BE2C (cell line): ENCODE measurements around the gene CFAP53.

Source experiments
- DNase-seq: peaks from one replicate; pipeline ENCODE4 v3.0.0-alpha.2; 2020
- H3K27me3 ChIP-seq: fragments of 250-450 bp; sonication (Bioruptor Pico); 2 replicates; pipeline ENCODE4 v1.5.1; 2020; ENCODE audit warnings: mild to moderate bottlenecking
- H3K36me3 ChIP-seq: fragments of 250-450 bp; sonication (Bioruptor Pico); 2 replicates; pipeline ENCODE4 v1.5.1; 2020; ENCODE audit warnings: mild to moderate bottlenecking
- H3K4me1 ChIP-seq: fragments of 250-450 bp; sonication (Bioruptor Pico); 2 replicates; pipeline ENCODE4 v1.5.1; 2020
- H3K4me3 ChIP-seq: 2 replicates; pipeline ENCODE4 v1.5.1; 2011; ENCODE audit warnings: low read depth, low read length
- H3K9me3 ChIP-seq: fragments of 250-450 bp; sonication (Bioruptor Pico); 2 replicates; pipeline ENCODE4 v1.5.1; 2020
- CTCF ChIP-seq: IDR thresholded peaks from 2 replicates; pipeline ENCODE4 v1.5.1; 2012; ENCODE audit warnings: mild to moderate bottlenecking, low read depth, low read length

The CFAP53 gene

GRCh38 chr18:50193796-50194630, 72.3 kb downstream of the CFAP53 start:
- H3K9me3 ChIP-seq, result no peaks in the 10 kb centered on the region
- H3K27me3 ChIP-seq, result peaks cover 32% of the 10 kb centered on the region
- H3K36me3 ChIP-seq, result no peaks in the 10 kb centered on the region
- no peak overlapping the region for H3K4me3 ChIP-seq
- TF ChIP-seq CTCF, result no peak
- H3K4me1 ChIP-seq, result no peaks in the 10 kb centered on the region
- DNase-seq, result no peak

GRCh38 chr18:50192995-50193795, 73.1 kb downstream of the CFAP53 start:
- Histone ChIP-seq H3K27me3 (peaks cover 32% of the 10 kb centered on the region), H3K9me3 (no peaks in the 10 kb centered on the region), H3K4me1 (no peaks in the 10 kb centered on the region), H3K4me3 (no peak overlapping the region), H3K36me3 (no peaks in the 10 kb centered on the region)
- DNase-seq, result no peak
- TF ChIP-seq CTCF, result no peak

- Histone ChIP-seq H3K27me3 (peaks cover 28% of the 10 kb centered on the region), H3K4me1 (no peaks in the 10 kb centered on the region), H3K36me3 (no peaks in the 10 kb centered on the region), H3K9me3 (no peaks in the 10 kb centered on the region), H3K4me3 (no peak overlapping the region)
- TF ChIP-seq CTCF, result no peak
- DNase-seq, result no peak
These were observed 75.4 kb downstream of the CFAP53 start for GRCh38 chr18:50190926-50191325.

GRCh38 chr18:50190236-50190635, 76.1 kb downstream of the CFAP53 start:
- TF ChIP-seq CTCF, result no peak
- Histone ChIP-seq H3K9me3 (no peaks in the 10 kb centered on the region), H3K4me3 (no peak overlapping the region), H3K4me1 (no peaks in the 10 kb centered on the region), H3K36me3 (no peaks in the 10 kb centered on the region), H3K27me3 (peaks cover 23% of the 10 kb centered on the region)
- no peak for DNase-seq

GRCh38 chr18:50189160-50189559, 77.1 kb downstream of the CFAP53 start:
- Histone ChIP-seq H3K9me3 (no peaks in the 10 kb centered on the region), H3K27me3 (peaks cover 12% of the 10 kb centered on the region), H3K4me1 (no peaks in the 10 kb centered on the region), H3K4me3 (no peak overlapping the region), H3K36me3 (no peaks in the 10 kb centered on the region)
- DNase-seq, result no peak
- no peak for TF ChIP-seq CTCF

- Histone ChIP-seq H3K4me3 (no peak overlapping the region), H3K27me3 (peaks cover 7% of the 10 kb centered on the region), H3K4me1 (no peaks in the 10 kb centered on the region), H3K9me3 (no peaks in the 10 kb centered on the region), H3K36me3 (no peaks in the 10 kb centered on the region)
- no peak for DNase-seq
- TF ChIP-seq CTCF, result no peak
These were observed 77.6 kb downstream of the CFAP53 start for GRCh38 chr18:50188652-50189051.
